Measurements from ENCODE around the gene SETD5. TPM values are rescaled to one million over a fixed set of nuclear protein-coding genes. Genes with fewer than 3 reads are reported as not detected.

The SETD5 gene
- total and polyA plus RNA-seq, 12 donors: 10.8 to 64.7 (median 55.6) TPM

GRCh38 chr3:9507586-9508578 is 110.5 kb downstream of the SETD5 start:
- H3K27ac ChIP-seq: no peak overlapping the region
- no peak for TF ChIP-seq CTCF (IDR thresholded peaks at IDR 0.05)
- WGBS, 2 donors: 57 to 58% methylated on average over 14 of the region's 14 CpGs
- peaks cover 5 to 43% (median 22%) of the 10 kb centered on the region in 7 donors for H3K27me3 ChIP-seq
- DNase-seq (no peak), ATAC-seq (no peak)
- no peaks in the 10 kb centered on the region for H3K4me1 ChIP-seq
- no peaks in the 10 kb centered on the region for H3K36me3 ChIP-seq
- no peak overlapping the region for H3K4me3 ChIP-seq
- intact Hi-C loops (cut with DNase I): loop anchor here in 2 of 10 donors (10.0 kb wide), 2 partner anchors 217 to 237 kb away; partner anchors contain the start of gene OGG1 (in 1 of the 2)
- no peaks in the 10 kb centered on the region for H3K9me3 ChIP-seq

GRCh38 chr3:9508781-9509180 is 111.4 kb downstream of the SETD5 start:
- Histone ChIP-seq H3K27me3 (peaks cover 5 to 43% (median 22%) of the 10 kb centered on the region in 7 donors), H3K36me3 (no peaks in the 10 kb centered on the region), H3K4me1 (no peaks in the 10 kb centered on the region), H3K27ac (no peak overlapping the region), H3K4me3 (no peak overlapping the region), H3K9me3 (no peaks in the 10 kb centered on the region)
- ATAC-seq (no peak), DNase-seq (no peak)
- no peak for TF ChIP-seq CTCF (IDR thresholded peaks at IDR 0.05)
- intact Hi-C loops (cut with DNase I): loop anchor here in 2 of 10 donors (10.0 kb wide), 2 partner anchors 216 to 236 kb away; partner anchors contain the start of gene OGG1 (in 1 of the 2)
- 9 to 11% methylated on average over 25 of the region's 25 CpGs for WGBS, 2 donors

GRCh38 chr3:9512456-9513045 is 115.1 kb downstream of the SETD5 start:
- Histone ChIP-seq H3K4me1 (no peaks in the 10 kb centered on the region), H3K4me3 (no peak overlapping the region), H3K27me3 (peaks cover 5 to 36% (median 21%) of the 10 kb centered on the region in 7 donors), H3K27ac (no peak overlapping the region), H3K36me3 (no peaks in the 10 kb centered on the region), H3K9me3 (no peaks in the 10 kb centered on the region)
- no peak for ATAC-seq
- WGBS, 2 donors: 74 to 75% methylated on average over 7 of the region's 7 CpGs
- no peak for TF ChIP-seq CTCF (IDR thresholded peaks at IDR 0.05)
- no peak for DNase-seq
- intact Hi-C loops (cut with DNase I): no loop called here

- no peak for TF ChIP-seq CTCF (IDR thresholded peaks at IDR 0.05)
- H3K27me3 ChIP-seq: peaks cover 5 to 20% (median 8%) of the 10 kb centered on the region in 7 donors
- H3K36me3 ChIP-seq: no peaks in the 10 kb centered on the region
- ATAC-seq (no peak), DNase-seq (no peak)
- no peaks in the 10 kb centered on the region for H3K4me1 ChIP-seq
- H3K9me3 ChIP-seq: peaks cover 0 to 12% (median 0%) of the 10 kb centered on the region in 11 donors
- H3K4me3 ChIP-seq: no peak overlapping the region
- WGBS, 2 donors: 65 to 74% methylated on average over 4 of the region's 4 CpGs
- intact Hi-C loops (cut with DNase I): no loop called here
- H3K27ac ChIP-seq: no peak overlapping the region
These were observed 116.9 kb downstream of the SETD5 start for GRCh38 chr3:9514306-9514705.
